ENCODE measurements around the gene PPM1F. TPM values are rescaled to one million over a fixed set of nuclear protein-coding genes. Genes with fewer than 3 reads are reported as not detected.

PPM1F gene
- total and polyA plus RNA-seq, 2 donors (not counting 1 experiment from before 2014, with no cell fraction given), result 18.1 to 30.0 TPM

GRCh38 chr22:21990445-21991303, 38.0 kb upstream of the PPM1F start:
- no peak overlapping the region for H3K9ac ChIP-seq (ENCODE audit: low read length)
- H3K4me1 ChIP-seq (ENCODE audit: control insufficient read depth in 2 of 2, insufficient read depth in 2 of 2, low read length in 2 of 2), result no peaks in the 10 kb centered on the region
- H3K27me3 ChIP-seq (replicated peaks in 1 of 4; ENCODE audit: control extremely low read depth in 1 of 4, control insufficient read depth in 3 of 4, insufficient read depth in 4 of 4, low read length in 3 of 4), result no peaks in the 10 kb centered on the region
- no peaks in the 10 kb centered on the region for H4K20me1 ChIP-seq (ENCODE audit: control insufficient read depth, insufficient read depth, low read length, poor library complexity, severe bottlenecking)
- H3K27ac ChIP-seq (ENCODE audit: low read length in 2 of 2), result no peak overlapping the region
- no peak for TF ChIP-seq EZH2 (IDR thresholded peaks at IDR 0.05; ENCODE audit: borderline replicate concordance, insufficient read depth, low read depth, low read length, poor library complexity, severe bottlenecking)
- TF ChIP-seq CTCF (IDR thresholded peaks at IDR 0.05), result no peak
- no peak for DNase-seq
- intact Hi-C loops (cut with micrococcal nuclease), result no loop called here
- ChIA-PET POLR2A (no interaction called here), CTCF (interaction anchor here (1.7 kb wide), 1 partner anchor 19 kb away, joined by 4 read pairs; no protein-coding TSS in a partner anchor)
- no peaks in the 10 kb centered on the region for H3K27me3 Mint-ChIP-seq
- no peak overlapping the region for H3K4me2 ChIP-seq (replicated peaks; ENCODE audit: low read depth, low read length, poor library complexity, severe bottlenecking)
- no peak overlapping the region for H3K4me3 Mint-ChIP-seq
- no peaks in the 10 kb centered on the region for H3K9me3 Mint-ChIP-seq (ENCODE audit: insufficient read depth)
- no peaks in the 10 kb centered on the region for H3K36me3 ChIP-seq (replicated peaks in 1 of 2; ENCODE audit: control extremely low read depth in 1 of 2, control insufficient read depth in 1 of 2, extremely low read depth in 1 of 2, insufficient read depth in 2 of 2, low read length in 1 of 2)
- 92% methylated on average over 16 of the region's 16 CpGs for WGBS (ENCODE audit: insufficient coverage)
- no peaks in the 10 kb centered on the region for H3K79me2 ChIP-seq (ENCODE audit: control insufficient read depth, insufficient read depth, low read length)
- no peak overlapping the region for H3K27ac Mint-ChIP-seq
- H3K9me3 ChIP-seq (ENCODE audit: control extremely low read depth in 1 of 3, control insufficient read depth in 2 of 3, insufficient read depth in 1 of 3, low read length in 2 of 3), result no peaks in the 10 kb centered on the region
- no peak for ATAC-seq (ENCODE audit: low read depth)
- no peak overlapping the region for H2AFZ ChIP-seq (ENCODE audit: insufficient read depth, low read depth, low read length, poor library complexity, severe bottlenecking)
- no peaks in the 10 kb centered on the region for H3K4me1 Mint-ChIP-seq
- H3K4me3 ChIP-seq (ENCODE audit: control extremely low read depth in 1 of 5, extremely low read depth in 1 of 5, insufficient read depth in 1 of 5, low read depth in 2 of 5, low read length in 4 of 5), result no peak overlapping the region

- 98% methylated on average over 5 of the region's 6 CpGs for WGBS (ENCODE audit: insufficient coverage)
- ChIA-PET POLR2A (no interaction called here), CTCF (no interaction called here)
- no peaks in the 10 kb centered on the region for H3K36me3 ChIP-seq (replicated peaks in 1 of 2; ENCODE audit: control extremely low read depth in 1 of 2, control insufficient read depth in 1 of 2, extremely low read depth in 1 of 2, insufficient read depth in 2 of 2, low read length in 1 of 2)
- no peaks in the 10 kb centered on the region for H3K9me3 ChIP-seq (ENCODE audit: control extremely low read depth in 1 of 3, control insufficient read depth in 2 of 3, insufficient read depth in 1 of 3, low read length in 2 of 3)
- Mint-ChIP-seq H3K27ac (no peak overlapping the region), H3K4me3 (no peak overlapping the region), H3K4me1 (no peaks in the 10 kb centered on the region), H3K9me3 (ENCODE audit: insufficient read depth) (no peaks in the 10 kb centered on the region), H3K27me3 (no peaks in the 10 kb centered on the region)
- H3K9ac ChIP-seq (ENCODE audit: low read length), result no peak overlapping the region
- H4K20me1 ChIP-seq (ENCODE audit: control insufficient read depth, insufficient read depth, low read length, poor library complexity, severe bottlenecking), result no peaks in the 10 kb centered on the region
- no peak overlapping the region for H3K27ac ChIP-seq (ENCODE audit: low read length in 2 of 2)
- no peaks in the 10 kb centered on the region for H3K27me3 ChIP-seq (replicated peaks in 1 of 4; ENCODE audit: control extremely low read depth in 1 of 4, control insufficient read depth in 3 of 4, insufficient read depth in 4 of 4, low read length in 3 of 4)
- peaks cover 10% of the 10 kb centered on the region for H3K79me2 ChIP-seq (ENCODE audit: control insufficient read depth, insufficient read depth, low read length)
- TF ChIP-seq CTCF (IDR thresholded peaks at IDR 0.05) (no peak), EZH2 (IDR thresholded peaks at IDR 0.05; ENCODE audit: borderline replicate concordance, insufficient read depth, low read depth, low read length, poor library complexity, severe bottlenecking) (no peak)
- no peak overlapping the region for H2AFZ ChIP-seq (ENCODE audit: insufficient read depth, low read depth, low read length, poor library complexity, severe bottlenecking)
- ATAC-seq (ENCODE audit: low read depth) (no peak), DNase-seq (no peak)
- no peaks in the 10 kb centered on the region for H3K4me1 ChIP-seq (ENCODE audit: control insufficient read depth in 2 of 2, insufficient read depth in 2 of 2, low read length in 2 of 2)
- intact Hi-C loops (cut with micrococcal nuclease), result no loop called here
- H3K4me2 ChIP-seq (replicated peaks; ENCODE audit: low read depth, low read length, poor library complexity, severe bottlenecking), result no peak overlapping the region
- H3K4me3 ChIP-seq (ENCODE audit: control extremely low read depth in 1 of 5, extremely low read depth in 1 of 5, insufficient read depth in 1 of 5, low read depth in 2 of 5, low read length in 4 of 5), result no peak overlapping the region
Measured at GRCh38 chr22:21989049-21989448, 36.4 kb upstream of the PPM1F start.

All from B cell (primary cell).